Esophagus muscularis mucosa (tissue), 4 donors: ENCODE measurements around the gene FAM241B.

ENCODE experiments used
- EP300 ChIP-seq: sonication (generic); formaldehyde crosslinking; IDR thresholded peaks from one replicate; pipeline ENCODE4 v1.6.1; 2017; ENCODE audit warnings: antibody characterized with exemption
- POLR2A ChIP-seq: fragments of 450-650 bp; IDR thresholded peaks from one replicate; pipeline ENCODE4 v1.6.1; 2017; ENCODE audit warnings: antibody characterized with exemption, moderate library complexity, mild to moderate bottlenecking, low read depth
- POLR2AphosphoS5 ChIP-seq, 2 donors: sonication (generic); formaldehyde crosslinking; IDR thresholded peaks; one replicate each; pipeline ENCODE4 v1.6.1; 2017; ENCODE audit warnings: antibody characterized with exemption in 2 of 2
- TF ChIP-seq, protein P1 (sequence below), 3 experiments: fragments of 200-600 bp in 2 of 3; fragments of 450-650 bp in 1 of 3; sonication (generic) in 2 of 3; IDR thresholded peaks; one replicate each; pipeline ENCODE4 v1.5.1; 2017 to 2019; ENCODE audit warnings: antibody characterized with exemption in 3 of 3, mild to moderate bottlenecking in 2 of 3, moderate library complexity in 1 of 3

DNA sequence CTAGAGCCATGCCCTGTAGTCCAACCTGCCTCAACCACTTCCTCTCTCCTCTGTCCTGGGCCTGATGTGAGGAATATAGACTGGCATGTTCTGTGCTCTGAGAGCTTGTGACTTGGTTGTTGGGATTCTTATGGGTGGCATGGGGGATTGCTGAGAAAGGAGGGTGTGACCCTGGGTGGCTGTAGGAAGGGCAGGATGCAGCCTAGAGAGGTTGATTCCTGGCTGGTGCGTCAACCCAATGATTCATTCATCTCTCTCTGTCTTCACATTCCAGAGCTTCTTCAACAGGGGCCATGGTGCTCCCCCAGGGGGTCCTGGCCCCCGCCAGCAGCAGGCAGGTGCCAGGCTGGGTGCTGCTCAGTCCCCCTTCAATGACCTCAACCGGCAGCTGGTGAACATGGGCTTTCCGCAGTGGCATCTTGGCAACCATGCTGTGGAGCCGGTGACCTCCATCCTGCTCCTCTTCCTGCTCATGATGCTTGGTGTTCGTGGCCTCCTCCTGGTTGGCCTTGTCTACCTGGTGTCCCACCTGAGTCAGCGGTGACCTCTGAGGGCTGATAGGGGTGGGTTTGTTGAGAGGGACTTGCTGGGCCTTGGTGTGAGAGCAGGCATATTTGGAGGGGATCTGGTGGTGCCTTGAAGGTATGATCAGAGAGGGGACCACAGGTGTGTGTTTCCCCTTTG lies 2.6 kb downstream of the FAM241B start:
- TF ChIP-seq, protein P1, sequence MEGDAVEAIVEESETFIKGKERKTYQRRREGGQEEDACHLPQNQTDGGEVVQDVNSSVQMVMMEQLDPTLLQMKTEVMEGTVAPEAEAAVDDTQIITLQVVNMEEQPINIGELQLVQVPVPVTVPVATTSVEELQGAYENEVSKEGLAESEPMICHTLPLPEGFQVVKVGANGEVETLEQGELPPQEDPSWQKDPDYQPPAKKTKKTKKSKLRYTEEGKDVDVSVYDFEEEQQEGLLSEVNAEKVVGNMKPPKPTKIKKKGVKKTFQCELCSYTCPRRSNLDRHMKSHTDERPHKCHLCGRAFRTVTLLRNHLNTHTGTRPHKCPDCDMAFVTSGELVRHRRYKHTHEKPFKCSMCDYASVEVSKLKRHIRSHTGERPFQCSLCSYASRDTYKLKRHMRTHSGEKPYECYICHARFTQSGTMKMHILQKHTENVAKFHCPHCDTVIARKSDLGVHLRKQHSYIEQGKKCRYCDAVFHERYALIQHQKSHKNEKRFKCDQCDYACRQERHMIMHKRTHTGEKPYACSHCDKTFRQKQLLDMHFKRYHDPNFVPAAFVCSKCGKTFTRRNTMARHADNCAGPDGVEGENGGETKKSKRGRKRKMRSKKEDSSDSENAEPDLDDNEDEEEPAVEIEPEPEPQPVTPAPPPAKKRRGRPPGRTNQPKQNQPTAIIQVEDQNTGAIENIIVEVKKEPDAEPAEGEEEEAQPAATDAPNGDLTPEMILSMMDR (IDR thresholded peaks at IDR 0.05), result no peak
- no peak for TF ChIP-seq POLR2A
- TF ChIP-seq POLR2AphosphoS5 (IDR thresholded peaks at IDR 0.05), result no peak
- TF ChIP-seq EP300, result no peak
